ENCODE results near the gene DNAH8. TPM values are rescaled to one million over a fixed set of nuclear protein-coding genes. Genes with fewer than 3 reads are reported as not detected.

The DNAH8 gene
- polyA plus RNA-seq, 12 donors: 0.37 to 7.6 (median 3.6) TPM; not detected in 2

GRCh38 chr6:39009476-39009875 is 294.4 kb downstream of the DNAH8 start:
- no peak for DNase-seq

- no peak for DNase-seq
These were observed 301.9 kb downstream of the DNAH8 start for GRCh38 chr6:39016839-39017546.

- no peak for DNase-seq
These were observed 302.4 kb downstream of the DNAH8 start for GRCh38 chr6:39017547-39017880.

GRCh38 chr6:39018103-39018502 is 303.0 kb downstream of the DNAH8 start:
- no peak for DNase-seq

- no peak for DNase-seq
These were observed 305.0 kb downstream of the DNAH8 start for GRCh38 chr6:39020136-39020535.

- no peak for DNase-seq
These were observed 305.9 kb downstream of the DNAH8 start for GRCh38 chr6:39021041-39021440.

GRCh38 chr6:39021779-39022178 is 306.7 kb downstream of the DNAH8 start:
- no peak for DNase-seq

- DNase-seq: no peak
These were observed 311.1 kb downstream of the DNAH8 start for GRCh38 chr6:39026175-39026574.

- DNase-seq: no peak
These were observed 314.3 kb downstream of the DNAH8 start for GRCh38 chr6:39029156-39030011.

GRCh38 chr6:39035681-39036080 is 320.6 kb downstream of the DNAH8 start:
- DNase-seq: no peak

- DNase-seq: no peak
These were observed 322.0 kb downstream of the DNAH8 start for GRCh38 chr6:39037082-39037508.

GRCh38 chr6:39037707-39038106 is 322.6 kb downstream of the DNAH8 start:
- no peak for DNase-seq

GRCh38 chr6:39040080-39040673 is 325.1 kb downstream of the DNAH8 start:
- DNase-seq: no peak

GRCh38 chr6:39041072-39041471 is 326.0 kb downstream of the DNAH8 start:
- DNase-seq: no peak

- DNase-seq: no peak
These were observed 328.7 kb downstream of the DNAH8 start for GRCh38 chr6:39043776-39044175.

- no peak for DNase-seq
These were observed 329.1 kb downstream of the DNAH8 start for GRCh38 chr6:39044181-39044580.

- no peak for DNase-seq
These were observed 332.6 kb downstream of the DNAH8 start for GRCh38 chr6:39047434-39048327.

GRCh38 chr6:39048481-39049399 is 333.6 kb downstream of the DNAH8 start, which contains the start of gene GLP1R:
GLP1R (plus strand) TSS chr6:39048781; CDS start chr6:39048841, 60 bp downstream.
- no peak for DNase-seq

- DNase-seq: no peak
These were observed 334.6 kb downstream of the DNAH8 start for GRCh38 chr6:39049575-39050283.
